ENCODE data around the gene CARNS1. TPM values are rescaled to one million over a fixed set of nuclear protein-coding genes. Genes with fewer than 3 reads are reported as not detected.

CARNS1 gene
- total RNA-seq, 3 donors from 2014 or later (not counting 1 experiment from before 2014, with no cell fraction given): 25.0 to 29.0 (median 25.0) TPM

DNA sequence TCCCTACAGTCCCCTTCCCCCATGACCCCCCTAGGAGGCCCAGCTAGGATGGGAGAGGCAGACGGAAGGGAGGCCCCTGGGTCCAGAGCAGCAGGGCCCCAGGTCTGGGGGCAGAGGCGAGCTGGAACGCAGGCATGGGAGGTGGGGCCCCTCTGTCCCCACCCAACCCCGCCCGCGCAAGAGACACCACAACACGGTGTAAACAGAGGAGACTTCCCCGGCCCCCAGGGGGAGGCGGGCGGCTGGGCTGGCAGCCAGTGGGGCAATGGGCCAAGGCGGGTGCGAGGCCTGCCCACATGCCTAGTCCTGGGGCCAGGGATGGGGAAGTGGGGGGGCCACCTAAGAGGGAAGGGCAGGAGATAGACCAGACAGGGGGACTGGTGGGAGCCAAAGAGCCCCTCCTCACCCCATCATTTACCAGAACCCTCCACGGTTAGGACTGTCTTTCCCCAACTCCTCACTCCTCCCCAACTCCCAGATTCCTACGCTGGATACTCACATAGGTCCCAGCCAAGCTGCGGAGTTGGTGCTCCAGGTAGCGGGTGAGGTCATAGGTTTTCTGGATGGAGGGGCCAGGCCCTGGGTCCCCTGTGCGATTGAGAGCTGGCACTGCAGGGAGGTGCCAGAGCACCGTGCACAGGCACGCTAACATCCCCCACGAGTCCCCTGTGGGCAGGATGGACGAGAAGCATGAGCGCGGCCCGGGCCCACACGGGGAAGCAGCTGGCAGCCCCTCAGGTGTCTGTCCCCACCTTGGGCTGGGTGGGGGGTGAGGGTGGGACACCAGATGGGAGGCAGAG is 48.3 kb upstream of the CARNS1 start:
- intact Hi-C loops (cut with micrococcal nuclease): no loop called here
- DNase-seq (no peak), ATAC-seq (no peak)
- no peak overlapping the region for H3K27ac ChIP-seq (ENCODE audit: low read length)
- no peak overlapping the region for H3K4me3 ChIP-seq (ENCODE audit: low read length)
- peaks cover 72 to 91% of the 10 kb centered on the region in 2 donors for H3K4me1 Mint-ChIP-seq
- no peaks in the 10 kb centered on the region for H3K27me3 ChIP-seq (ENCODE audit: control insufficient read depth, insufficient read depth, low read length)
- WGBS (ENCODE audit: insufficient coverage): 67% methylated on average over 24 of the region's 25 CpGs
- no peaks in the 10 kb centered on the region for H3K36me3 ChIP-seq (ENCODE audit: control insufficient read depth, insufficient read depth, low read length)
- no peaks in the 10 kb centered on the region for H3K36me3 Mint-ChIP-seq
- no peaks in the 10 kb centered on the region for H3K9me3 Mint-ChIP-seq
- TF ChIP-seq, protein P1, sequence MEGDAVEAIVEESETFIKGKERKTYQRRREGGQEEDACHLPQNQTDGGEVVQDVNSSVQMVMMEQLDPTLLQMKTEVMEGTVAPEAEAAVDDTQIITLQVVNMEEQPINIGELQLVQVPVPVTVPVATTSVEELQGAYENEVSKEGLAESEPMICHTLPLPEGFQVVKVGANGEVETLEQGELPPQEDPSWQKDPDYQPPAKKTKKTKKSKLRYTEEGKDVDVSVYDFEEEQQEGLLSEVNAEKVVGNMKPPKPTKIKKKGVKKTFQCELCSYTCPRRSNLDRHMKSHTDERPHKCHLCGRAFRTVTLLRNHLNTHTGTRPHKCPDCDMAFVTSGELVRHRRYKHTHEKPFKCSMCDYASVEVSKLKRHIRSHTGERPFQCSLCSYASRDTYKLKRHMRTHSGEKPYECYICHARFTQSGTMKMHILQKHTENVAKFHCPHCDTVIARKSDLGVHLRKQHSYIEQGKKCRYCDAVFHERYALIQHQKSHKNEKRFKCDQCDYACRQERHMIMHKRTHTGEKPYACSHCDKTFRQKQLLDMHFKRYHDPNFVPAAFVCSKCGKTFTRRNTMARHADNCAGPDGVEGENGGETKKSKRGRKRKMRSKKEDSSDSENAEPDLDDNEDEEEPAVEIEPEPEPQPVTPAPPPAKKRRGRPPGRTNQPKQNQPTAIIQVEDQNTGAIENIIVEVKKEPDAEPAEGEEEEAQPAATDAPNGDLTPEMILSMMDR (IDR thresholded peaks at IDR 0.05): no peak
- no peak overlapping the region for H3K4me3 Mint-ChIP-seq
- H3K27me3 Mint-ChIP-seq (ENCODE audit: low read depth in 2 of 2): peaks cover 3 to 19% of the 10 kb centered on the region in 2 donors
- peak overlapping the region in 1 of 2 donors; percentile 70 for H3K27ac Mint-ChIP-seq
- H3K9me3 ChIP-seq (ENCODE audit: control insufficient read depth, insufficient read depth, low read length): no peaks in the 10 kb centered on the region
- H3K4me1 ChIP-seq (ENCODE audit: control insufficient read depth, insufficient read depth, low read length): peaks cover 85% of the 10 kb centered on the region

DNA sequence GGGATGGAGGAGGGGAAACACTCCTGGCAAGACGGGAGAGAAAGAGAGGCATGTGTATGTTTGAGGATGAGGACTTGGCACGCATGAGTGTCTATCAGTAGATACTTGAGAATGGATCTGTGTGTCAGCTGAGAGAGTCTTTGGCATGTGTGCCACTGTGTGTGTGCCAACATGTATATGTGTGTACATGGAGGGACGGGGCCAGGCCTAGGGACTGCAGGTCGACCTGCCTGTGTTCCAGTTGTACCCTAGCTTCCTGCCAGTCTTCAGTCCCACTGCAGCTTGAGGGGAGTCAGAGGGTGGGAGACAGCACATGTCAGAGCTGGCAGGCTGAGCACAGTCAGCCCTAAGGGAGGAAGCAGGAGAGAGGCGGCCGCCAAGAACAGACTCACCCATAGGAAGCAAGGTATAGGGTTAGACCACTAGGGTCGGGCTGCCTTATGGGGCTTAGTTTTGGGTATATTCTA is 47.7 kb upstream of the CARNS1 start:
- 63% methylated on average over 7 of the region's 7 CpGs for WGBS (ENCODE audit: insufficient coverage)
- intact Hi-C loops (cut with micrococcal nuclease): no loop called here
- no peaks in the 10 kb centered on the region for H3K36me3 ChIP-seq (ENCODE audit: control insufficient read depth, insufficient read depth, low read length)
- Mint-ChIP-seq H3K4me3 (peak overlapping the region; percentile 64), H3K27ac (peak overlapping the region in 1 of 2 donors; percentile 70), H3K27me3 (ENCODE audit: low read depth in 2 of 2) (peaks cover 3 to 13% of the 10 kb centered on the region in 2 donors), H3K36me3 (no peaks in the 10 kb centered on the region), H3K4me1 (peaks cover 69 to 89% of the 10 kb centered on the region in 2 donors), H3K9me3 (no peaks in the 10 kb centered on the region)
- H3K27ac ChIP-seq (ENCODE audit: low read length): no peak overlapping the region
- no peak for DNase-seq
- no peak for ATAC-seq
- TF ChIP-seq, protein P1 (IDR thresholded peaks at IDR 0.05): no peak
- H3K4me1 ChIP-seq (ENCODE audit: control insufficient read depth, insufficient read depth, low read length): peaks cover 87% of the 10 kb centered on the region
- no peaks in the 10 kb centered on the region for H3K9me3 ChIP-seq (ENCODE audit: control insufficient read depth, insufficient read depth, low read length)
- H3K27me3 ChIP-seq (ENCODE audit: control insufficient read depth, insufficient read depth, low read length): no peaks in the 10 kb centered on the region
- H3K4me3 ChIP-seq (ENCODE audit: low read length): no peak overlapping the region

DNA sequence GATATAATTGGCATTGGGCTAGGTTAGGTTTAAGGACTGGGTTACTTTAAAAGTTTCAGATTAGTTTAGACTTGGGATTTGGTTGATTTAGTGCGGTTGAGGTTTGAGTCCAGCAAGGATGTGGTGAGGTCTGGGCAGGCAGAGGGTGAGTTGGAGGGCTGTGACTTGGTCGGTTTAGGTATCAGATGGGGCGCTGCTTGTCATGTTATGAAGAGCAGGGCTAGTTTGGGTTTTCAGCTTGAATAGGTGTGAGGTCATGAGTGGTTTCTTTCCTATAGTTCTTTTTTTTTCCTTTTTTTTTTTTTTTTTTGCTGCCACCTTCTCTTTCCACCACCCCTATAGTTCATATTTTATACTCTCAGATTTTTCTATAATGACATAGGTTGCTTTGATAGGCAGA is 46.9 kb upstream of the CARNS1 start:
- H3K27ac ChIP-seq (ENCODE audit: low read length): no peak overlapping the region
- H3K4me1 Mint-ChIP-seq: peaks cover 66 to 85% of the 10 kb centered on the region in 2 donors
- WGBS (ENCODE audit: insufficient coverage): 5% methylated on average over 3 of the region's 3 CpGs
- peak overlapping the region; percentile 37 to 70 for H3K27ac Mint-ChIP-seq
- H3K27me3 ChIP-seq (ENCODE audit: control insufficient read depth, insufficient read depth, low read length): no peaks in the 10 kb centered on the region
- H3K9me3 ChIP-seq (ENCODE audit: control insufficient read depth, insufficient read depth, low read length): no peaks in the 10 kb centered on the region
- no peaks in the 10 kb centered on the region for H3K36me3 Mint-ChIP-seq
- ATAC-seq (peak; percentile 37 to 72 (median 45)), DNase-seq (peak in 1 of 2 donors; percentile 56)
- H3K9me3 Mint-ChIP-seq: no peaks in the 10 kb centered on the region
- intact Hi-C loops (cut with micrococcal nuclease): no loop called here
- H3K4me3 ChIP-seq (ENCODE audit: low read length): no peak overlapping the region
- peaks cover 89% of the 10 kb centered on the region for H3K4me1 ChIP-seq (ENCODE audit: control insufficient read depth, insufficient read depth, low read length)
- no peaks in the 10 kb centered on the region for H3K36me3 ChIP-seq (ENCODE audit: control insufficient read depth, insufficient read depth, low read length)
- TF ChIP-seq, protein P1 (IDR thresholded peaks at IDR 0.05): no peak
- H3K27me3 Mint-ChIP-seq (ENCODE audit: low read depth in 2 of 2): peaks cover 3 to 11% of the 10 kb centered on the region in 2 donors
- H3K4me3 Mint-ChIP-seq: peak overlapping the region; percentile 64
